ENCODE results near the gene OR3A3. TPM values are rescaled to one million over a fixed set of nuclear protein-coding genes. Genes with fewer than 3 reads are reported as not detected.

The OR3A3 gene
- total and polyA plus RNA-seq, 10 of the 15 experiments (the other 5 are each of a cell fraction or from before 2014, with no cell fraction given): 0.07 TPM; not detected in 9

- Histone ChIP-seq H2AFZ (ENCODE audit: control insufficient read depth, low read depth, low read length) (no peak overlapping the region), H3K4me3 (no peak overlapping the region), H3K79me2 (ENCODE audit: control insufficient read depth, insufficient read depth, low read length) (no peaks in the 10 kb centered on the region), H3K9me3 (replicated peaks; ENCODE audit: control insufficient read depth, insufficient read depth, low read length) (no peaks in the 10 kb centered on the region), H3K36me3 (ENCODE audit: control insufficient read depth in 2 of 2, insufficient read depth in 2 of 2, low read length in 1 of 2) (no peaks in the 10 kb centered on the region), H3K27me3 (replicated peaks in 1 of 2; ENCODE audit: control insufficient read depth in 2 of 2, insufficient read depth in 2 of 2, low read length in 1 of 2) (no peaks in the 10 kb centered on the region), H4K20me1 (ENCODE audit: control insufficient read depth, insufficient read depth) (no peaks in the 10 kb centered on the region), H3K4me2 (ENCODE audit: control insufficient read depth, insufficient read depth) (no peak overlapping the region), H3K4me1 (ENCODE audit: control insufficient read depth, insufficient read depth, low read length) (no peaks in the 10 kb centered on the region), H3K9ac (ENCODE audit: control insufficient read depth, insufficient read depth, low read length) (no peak overlapping the region), H3K27ac (ENCODE audit: control insufficient read depth, insufficient read depth) (no peak overlapping the region)
- ChIA-PET RAD21 (ENCODE audit: unreplicated experiment) (no interaction called here), SMC1A (ENCODE audit: uncharacterized antibody, unreplicated experiment) (interaction anchor here (0.8 kb wide), 1 partner anchor 52 kb away, joined by 4 read pairs; no protein-coding TSS in a partner anchor), POLR2A (interaction anchor here (0.7 kb wide), 1 partner anchor 119 kb away, joined by 4 read pairs; no protein-coding TSS in a partner anchor), CTCF (no interaction called here)
- TF ChIP-seq MTA2 (IDR thresholded peaks at IDR 0.05; ENCODE audit: low read depth): no peak
- intact Hi-C loops (cut with micrococcal nuclease; ENCODE audit: unreplicated experiment): no loop called here
- DNase-seq (ENCODE audit: low read depth, low spot score): no peak
- no peak for FAIRE-seq
- in situ Hi-C loops (cut with MboI): no loop called here
- 70% methylated on average over 21 of the region's 21 CpGs for WGBS (ENCODE audit: insufficient coverage, insufficient replicate concordance, low lambda C conversion rate, missing lambda C conversion rate)
- ATAC-seq: no peak
- no TSS peak for BruUV-seq (replicated peaks)
These were observed 61.0 kb downstream of the OR3A3 start for GRCh38 chr17:3472137-3472536.

Small RNAs within 50 kb of the gene (small RNA-seq; reads per million reads assigned to genes)
- not detected for gene OR1AC1P

Other genes starting within 250 kb of the OR3A3 start
Only the 7 nearest of the 12 such genes appear.
- not detected in 2 replicates for gene OR3A1, start 113.0 kb upstream of the OR3A3 start, total RNA-seq (2014; rRNA removed)
- gene OR3A1, start 113.0 kb upstream of the OR3A3 start, total RNA-seq (2014; rRNA removed; fragmentation: Illumina TruSeq; extraction: Trizol): not detected in 2 replicates
- not detected in 2 replicates for gene OR3A1, start 113.0 kb upstream of the OR3A3 start, total RNA-seq (2021)
- not detected in 2 replicates for gene OR3A1, start 113.0 kb upstream of the OR3A3 start, polyA plus RNA-seq (2011; rRNA removed)
- not detected in 2 replicates for gene OR3A1, start 113.0 kb upstream of the OR3A3 start, polyA plus RNA-seq (2014; fragmentation: Illumina TruSeq; extraction: Trizol)
- not detected for gene OR3A1, start 113.0 kb upstream of the OR3A3 start, polyA plus RNA-seq (2014; fragmentation: Nextera tagmentation; extraction: Ambion mirVana)
- not detected in 2 replicates for gene OR3A1, start 113.0 kb upstream of the OR3A3 start, polyA plus RNA-seq (2014; rRNA removed)
- not detected for gene OR3A1, start 113.0 kb upstream of the OR3A3 start, polyA plus RNA-seq (2016; fragmentation: Nextera tagmentation; extraction: Ambion mirVana)
- not detected in 2 replicates for gene OR3A2, start 25.1 kb upstream of the OR3A3 start, total RNA-seq (2014; rRNA removed)
- gene OR3A2, start 25.1 kb upstream of the OR3A3 start, total RNA-seq (2014; rRNA removed; fragmentation: Illumina TruSeq; extraction: Trizol): not detected in 2 replicates
- not detected in 2 replicates for gene OR3A2, start 25.1 kb upstream of the OR3A3 start, total RNA-seq (2021)
- gene OR3A2, start 25.1 kb upstream of the OR3A3 start, polyA plus RNA-seq (2011; rRNA removed): not detected in 2 replicates
- not detected in 2 replicates for gene OR3A2, start 25.1 kb upstream of the OR3A3 start, polyA plus RNA-seq (2014; fragmentation: Illumina TruSeq; extraction: Trizol)
- gene OR3A2, start 25.1 kb upstream of the OR3A3 start, polyA plus RNA-seq (2014; fragmentation: Nextera tagmentation; extraction: Ambion mirVana): not detected
- gene OR3A2, start 25.1 kb upstream of the OR3A3 start, polyA plus RNA-seq (2014; rRNA removed): not detected in 2 replicates
- gene OR3A2, start 25.1 kb upstream of the OR3A3 start, polyA plus RNA-seq (2016; fragmentation: Nextera tagmentation; extraction: Ambion mirVana): not detected
- gene OR1E1, start 13.0 kb upstream of the OR3A3 start, total RNA-seq (2014; rRNA removed): not detected in 2 replicates
- gene OR1E1, start 13.0 kb upstream of the OR3A3 start, total RNA-seq (2014; rRNA removed; fragmentation: Illumina TruSeq; extraction: Trizol): not detected in 2 replicates
- not detected in 2 replicates for gene OR1E1, start 13.0 kb upstream of the OR3A3 start, total RNA-seq (2021)
- gene OR1E1, start 13.0 kb upstream of the OR3A3 start, polyA plus RNA-seq (2011; rRNA removed): not detected in 2 replicates
- not detected in 2 replicates for gene OR1E1, start 13.0 kb upstream of the OR3A3 start, polyA plus RNA-seq (2014; fragmentation: Illumina TruSeq; extraction: Trizol)
- not detected for gene OR1E1, start 13.0 kb upstream of the OR3A3 start, polyA plus RNA-seq (2014; fragmentation: Nextera tagmentation; extraction: Ambion mirVana)
- gene OR1E1, start 13.0 kb upstream of the OR3A3 start, polyA plus RNA-seq (2014; rRNA removed): not detected in 2 replicates
- gene OR1E1, start 13.0 kb upstream of the OR3A3 start, polyA plus RNA-seq (2016; fragmentation: Nextera tagmentation; extraction: Ambion mirVana): not detected
- gene OR1E2, start 22.5 kb downstream of the OR3A3 start, total RNA-seq (2014; rRNA removed): not detected in 2 replicates
- gene OR1E2, start 22.5 kb downstream of the OR3A3 start, total RNA-seq (2014; rRNA removed; fragmentation: Illumina TruSeq; extraction: Trizol): not detected in 2 replicates
- not detected in 2 replicates for gene OR1E2, start 22.5 kb downstream of the OR3A3 start, total RNA-seq (2021)
- gene OR1E2, start 22.5 kb downstream of the OR3A3 start, polyA plus RNA-seq (2011; rRNA removed): not detected in 2 replicates
- not detected in 2 replicates for gene OR1E2, start 22.5 kb downstream of the OR3A3 start, polyA plus RNA-seq (2014; fragmentation: Illumina TruSeq; extraction: Trizol)
- gene OR1E2, start 22.5 kb downstream of the OR3A3 start, polyA plus RNA-seq (2014; fragmentation: Nextera tagmentation; extraction: Ambion mirVana): not detected
- gene OR1E2, start 22.5 kb downstream of the OR3A3 start, polyA plus RNA-seq (2014; rRNA removed): not detected in 2 replicates
- gene OR1E2, start 22.5 kb downstream of the OR3A3 start, polyA plus RNA-seq (2016; fragmentation: Nextera tagmentation; extraction: Ambion mirVana): not detected
- gene SPATA22, start 60.4 kb downstream of the OR3A3 start, total RNA-seq (2014; rRNA removed): not detected in 2 replicates
- not detected in 2 replicates for gene SPATA22, start 60.4 kb downstream of the OR3A3 start, total RNA-seq (2014; rRNA removed; fragmentation: Illumina TruSeq; extraction: Trizol)
- not detected in 2 replicates for gene SPATA22, start 60.4 kb downstream of the OR3A3 start, total RNA-seq (2021)
- gene SPATA22, start 60.4 kb downstream of the OR3A3 start, polyA plus RNA-seq (2011; rRNA removed): not detected in 2 replicates
- not detected in 2 replicates for gene SPATA22, start 60.4 kb downstream of the OR3A3 start, polyA plus RNA-seq (2014; fragmentation: Illumina TruSeq; extraction: Trizol)
- not detected for gene SPATA22, start 60.4 kb downstream of the OR3A3 start, polyA plus RNA-seq (2014; fragmentation: Nextera tagmentation; extraction: Ambion mirVana)
- gene SPATA22, start 60.4 kb downstream of the OR3A3 start, polyA plus RNA-seq (2014; rRNA removed): not detected in 2 replicates
- gene SPATA22, start 60.4 kb downstream of the OR3A3 start, polyA plus RNA-seq (2016; fragmentation: Nextera tagmentation; extraction: Ambion mirVana): not detected
- gene ASPA, start 64.6 kb downstream of the OR3A3 start, total RNA-seq (2014; rRNA removed): not detected in 2 replicates
- not detected in 2 replicates for gene ASPA, start 64.6 kb downstream of the OR3A3 start, total RNA-seq (2014; rRNA removed; fragmentation: Illumina TruSeq; extraction: Trizol)
- not detected in 2 replicates for gene ASPA, start 64.6 kb downstream of the OR3A3 start, total RNA-seq (2021)
- gene ASPA, start 64.6 kb downstream of the OR3A3 start, polyA plus RNA-seq (2011; rRNA removed): 0.30 and 0.32 TPM in 2 replicates
- gene ASPA, start 64.6 kb downstream of the OR3A3 start, polyA plus RNA-seq (2014; fragmentation: Illumina TruSeq; extraction: Trizol): not detected in 2 replicates
- under 1 TPM in 1 of 2 experiments, not detected in 1; 0.04 TPM for gene ASPA, start 64.6 kb downstream of the OR3A3 start, polyA plus RNA-seq (2014; fragmentation: Nextera tagmentation; extraction: Ambion mirVana)
- gene ASPA, start 64.6 kb downstream of the OR3A3 start, polyA plus RNA-seq (2014; rRNA removed): 0.03 TPM in 1 of 2 replicates, not detected in the other
- gene ASPA, start 64.6 kb downstream of the OR3A3 start, polyA plus RNA-seq (2016; fragmentation: Nextera tagmentation; extraction: Ambion mirVana): not detected
- 2.7 and 3.7 TPM in 2 replicates for gene TRPV3, start 146.4 kb downstream of the OR3A3 start, total RNA-seq (2014; rRNA removed)
- 2.7 and 2.8 TPM in 2 replicates for gene TRPV3, start 146.4 kb downstream of the OR3A3 start, total RNA-seq (2014; rRNA removed; fragmentation: Illumina TruSeq; extraction: Trizol)
- gene TRPV3, start 146.4 kb downstream of the OR3A3 start, total RNA-seq (2021): 3.6 and 5.2 TPM in 2 replicates
- gene TRPV3, start 146.4 kb downstream of the OR3A3 start, polyA plus RNA-seq (2011; rRNA removed): 8.7 and 12.0 TPM in 2 replicates
- gene TRPV3, start 146.4 kb downstream of the OR3A3 start, polyA plus RNA-seq (2014; fragmentation: Illumina TruSeq; extraction: Trizol): 3.3 and 4.1 TPM in 2 replicates
- under 1 TPM; 0.52 to 0.60 TPM for gene TRPV3, start 146.4 kb downstream of the OR3A3 start, polyA plus RNA-seq (2014; fragmentation: Nextera tagmentation; extraction: Ambion mirVana)
- 4.4 and 4.5 TPM in 2 replicates for gene TRPV3, start 146.4 kb downstream of the OR3A3 start, polyA plus RNA-seq (2014; rRNA removed)
- gene TRPV3, start 146.4 kb downstream of the OR3A3 start, polyA plus RNA-seq (2016; fragmentation: Nextera tagmentation; extraction: Ambion mirVana): 1 to 10 TPM; 1.6 to 2.1 TPM